SIG-M5 (cell line): ENCODE results near the gene CEACAM7.
"Not testable (repeated sequence)": the region's sequence is repeated elsewhere in the genome, so short reads cannot be mapped to it uniquely, and the experiment has no call there.

ENCODE experiments used
- DNase-seq: peaks from one replicate; lab custom pipeline; 2025; lab: John Stamatoyannopoulos, UW

CEACAM7 gene

DNA sequence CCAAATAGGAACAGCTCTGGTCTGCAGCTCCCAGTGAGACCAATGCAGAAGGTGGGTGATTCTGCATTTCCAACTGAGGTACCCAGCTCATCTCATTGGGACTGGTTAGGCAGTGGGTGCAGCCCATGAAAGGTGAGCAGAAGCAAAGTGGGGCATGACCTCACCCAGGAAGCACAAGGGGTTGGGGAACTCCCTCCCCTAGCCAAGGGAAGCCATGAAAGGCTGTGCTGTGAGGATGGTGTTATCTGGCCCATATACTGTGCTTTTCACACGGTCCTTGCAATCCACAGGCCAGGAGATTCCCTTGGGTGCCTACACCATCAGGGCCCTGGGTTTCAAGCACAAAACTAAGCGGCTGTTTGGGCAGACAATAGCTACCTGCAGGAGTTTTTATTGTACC is 31.3 kb downstream of the CEACAM7 start:
- DNase-seq = not testable (repeated sequence)

DNA sequence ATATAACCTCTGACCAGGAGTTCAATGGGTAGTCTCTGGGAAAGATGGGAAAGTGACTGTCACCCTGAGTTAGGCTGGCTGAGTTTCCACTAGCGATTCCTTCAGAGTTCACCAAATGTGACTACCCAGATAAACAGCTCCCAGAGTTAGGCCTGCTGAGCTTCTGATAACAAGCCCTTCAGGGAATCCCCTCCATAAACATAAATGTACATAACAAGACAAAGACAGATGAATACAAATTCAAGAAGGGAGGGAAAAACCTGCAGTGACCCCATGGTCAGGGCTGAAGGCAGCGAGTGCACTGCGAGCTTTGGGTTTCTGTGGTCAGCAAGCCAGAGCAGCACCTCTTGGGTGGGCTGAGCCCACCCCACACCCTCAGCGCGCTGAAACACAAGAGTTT is 35.8 kb downstream of the CEACAM7 start:
- no peak for DNase-seq

DNA sequence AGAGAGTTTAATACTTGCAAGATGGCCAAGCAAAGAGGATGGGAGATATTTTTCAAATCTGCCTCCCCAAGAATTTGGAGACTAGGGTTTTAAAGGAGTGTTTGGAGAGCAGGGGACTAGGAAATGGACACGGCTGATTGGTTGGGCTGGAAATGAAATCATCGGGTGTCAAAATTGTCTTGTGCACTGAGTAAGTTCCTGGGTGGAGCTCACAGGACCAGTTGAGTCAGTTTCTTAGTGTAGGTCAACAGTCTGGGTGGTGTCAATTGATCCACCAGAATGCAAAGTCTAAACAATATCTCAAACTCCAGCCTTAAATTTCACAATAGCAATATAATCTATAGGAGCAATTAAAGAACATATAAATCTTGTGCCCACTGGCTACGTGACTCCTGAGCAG is 38.2 kb downstream of the CEACAM7 start:
- no peak for DNase-seq

DNA sequence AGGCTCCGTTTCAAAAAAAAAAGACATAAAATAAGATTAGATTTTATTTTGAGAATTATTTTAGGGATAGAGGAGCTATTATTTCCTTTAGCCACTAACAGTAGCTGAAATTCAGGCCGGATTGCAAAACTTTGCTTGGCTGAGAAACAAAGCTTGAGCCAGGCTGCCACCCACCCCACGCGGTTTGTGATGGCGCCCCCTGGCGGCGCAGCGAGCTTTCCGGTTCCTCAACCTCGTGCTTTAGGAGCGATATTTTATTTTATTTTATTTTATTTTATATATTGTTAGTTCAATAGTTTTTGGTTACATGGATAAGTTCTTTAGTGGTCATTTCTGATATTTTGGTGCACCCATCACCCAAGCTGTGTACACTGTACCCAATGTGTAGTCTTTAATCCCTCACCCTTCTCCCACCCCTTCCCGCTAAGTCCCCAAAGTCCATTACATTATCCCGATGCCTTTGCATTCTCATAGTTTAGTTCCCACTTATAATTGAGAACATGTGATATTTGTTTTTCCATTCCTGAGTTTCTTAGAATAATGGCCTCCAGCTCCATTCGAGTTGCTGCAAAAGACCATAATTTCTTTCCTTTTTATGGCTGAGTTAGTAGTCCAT is 41.4 kb downstream of the CEACAM7 start:
- no peak for DNase-seq

DNA sequence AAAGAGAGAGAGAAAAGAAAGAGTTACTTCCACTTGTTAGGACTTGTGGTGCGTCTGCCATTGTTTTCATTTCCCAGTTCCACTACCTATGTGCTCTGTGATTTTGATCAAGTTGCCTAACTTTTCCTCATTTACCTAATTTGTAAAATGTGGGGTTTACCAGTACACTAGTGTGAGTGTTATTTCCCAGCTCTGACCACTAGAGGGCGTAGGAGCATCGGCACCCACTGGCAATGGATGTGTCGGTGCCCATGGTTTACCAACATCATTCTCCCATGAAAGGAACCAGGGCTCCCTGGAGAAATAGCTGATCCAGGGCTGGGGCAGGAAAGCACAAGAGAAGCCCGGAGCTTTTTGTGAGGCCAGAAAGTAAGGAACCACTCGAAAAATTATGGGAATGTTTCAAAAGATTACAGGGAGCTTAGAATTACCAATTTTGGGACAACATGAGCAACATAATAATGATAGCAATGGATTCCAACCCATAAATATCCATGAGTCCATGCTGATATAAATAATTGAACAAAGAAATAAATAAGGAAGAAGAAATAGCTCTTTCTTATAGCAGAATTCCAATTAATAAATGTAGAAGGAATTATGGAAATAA is 46.1 kb downstream of the CEACAM7 start:
- DNase-seq = no peak

DNA sequence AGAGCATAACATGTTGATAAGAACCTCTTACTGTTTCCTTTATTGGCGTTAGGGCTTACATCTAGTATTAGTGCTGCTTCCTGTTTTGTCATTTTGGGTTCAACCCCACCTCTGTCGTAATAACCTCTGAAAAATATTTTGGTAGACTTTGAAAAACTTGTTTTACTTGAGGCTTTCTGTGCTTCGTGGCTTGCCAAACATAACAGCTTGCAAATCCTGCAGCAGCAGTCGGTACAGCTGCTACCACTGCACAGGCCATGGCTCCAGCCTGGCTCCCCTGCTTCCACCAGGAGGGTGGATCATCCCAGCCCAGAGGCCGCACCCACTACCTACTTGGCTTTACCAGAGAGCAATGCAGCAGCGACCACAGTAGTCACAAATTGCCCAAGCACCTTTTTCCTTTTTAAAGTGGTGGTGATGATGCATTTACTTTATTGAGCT is 49.4 kb downstream of the CEACAM7 start:
- no peak for DNase-seq

DNA sequence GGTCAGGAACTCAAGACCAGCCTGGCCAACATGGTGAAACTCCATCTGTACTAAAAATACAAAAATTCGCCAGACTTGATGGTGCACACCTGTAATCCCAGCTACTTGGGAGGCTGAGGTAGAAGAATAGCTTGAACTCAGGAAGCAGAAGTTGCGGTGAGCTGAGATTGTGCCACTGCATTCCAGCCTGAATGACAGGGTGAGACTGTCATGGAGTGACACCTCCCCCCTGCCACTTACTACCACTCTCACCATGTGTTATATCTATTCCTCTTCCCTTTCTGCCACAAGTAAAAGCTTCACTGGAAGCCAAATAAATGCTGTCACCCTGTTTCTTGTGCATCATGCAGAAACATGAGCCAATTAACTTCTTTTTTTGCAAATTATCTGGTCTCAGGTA is 50.6 kb downstream of the CEACAM7 start:
- peak; percentile 55 for DNase-seq

DNA sequence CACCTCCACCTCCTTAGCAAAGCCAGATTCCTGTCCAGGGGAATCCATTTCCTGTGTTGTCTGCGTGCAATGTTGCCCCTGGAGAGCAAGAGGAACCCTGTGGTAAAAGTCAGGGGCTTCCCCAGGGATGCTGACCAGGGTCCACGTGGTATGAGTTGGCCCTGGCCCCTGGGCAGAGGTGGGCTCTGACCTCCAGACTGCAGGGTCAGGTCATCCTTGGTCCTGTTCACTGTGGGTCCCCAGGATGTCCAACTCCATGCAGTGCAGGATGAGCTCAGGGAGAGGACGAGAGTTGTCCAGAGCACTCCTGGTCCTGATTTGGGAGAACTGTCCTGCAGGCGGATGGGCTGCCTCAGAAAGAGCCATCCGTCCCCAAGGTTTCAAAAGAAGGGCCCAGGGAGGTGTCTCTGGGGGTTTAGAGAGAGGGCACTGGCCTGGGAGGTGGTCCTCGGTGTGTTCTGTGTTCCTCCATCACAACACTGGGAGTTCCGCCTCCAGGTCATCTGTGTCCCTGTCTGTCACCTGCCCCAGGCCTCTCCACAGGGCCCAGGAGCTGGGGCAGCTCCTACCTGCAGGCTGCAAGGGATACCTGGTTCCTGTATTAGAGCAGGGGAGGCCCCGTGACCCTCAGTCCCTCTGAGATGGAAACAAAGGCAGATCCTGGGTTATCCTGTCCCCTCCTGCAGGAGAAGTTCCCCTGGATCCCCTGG is 59.9 kb downstream of the CEACAM7 start:
- no peak for DNase-seq

DNA sequence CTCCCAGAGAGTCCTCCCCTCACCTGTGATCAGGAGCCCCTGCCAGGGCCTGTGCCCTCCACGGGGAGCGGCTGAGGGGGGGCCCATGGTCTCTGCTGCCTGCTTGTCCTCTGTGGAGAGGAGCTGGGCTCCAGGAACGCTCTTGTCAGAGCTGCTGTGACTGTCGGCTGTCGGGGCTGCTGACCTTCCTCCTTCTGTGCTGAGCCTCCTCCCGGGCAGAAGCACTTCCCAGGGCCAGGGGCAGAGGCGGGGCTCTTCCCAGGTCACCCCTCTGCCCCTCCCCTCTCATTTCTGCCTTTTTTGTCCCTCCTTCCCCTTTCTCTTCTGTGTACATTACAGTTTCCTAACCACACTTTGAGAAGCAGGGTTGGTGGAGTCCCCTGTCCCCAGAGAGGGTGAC is 61.2 kb downstream of the CEACAM7 start, which contains the start of gene CEACAM4:
Gene CEACAM4 (minus strand): TSS at position 198 of the 400 bp plus-strand sequence. CDS start 111 bp downstream, at position 87.
- DNase-seq = no peak

DNA sequence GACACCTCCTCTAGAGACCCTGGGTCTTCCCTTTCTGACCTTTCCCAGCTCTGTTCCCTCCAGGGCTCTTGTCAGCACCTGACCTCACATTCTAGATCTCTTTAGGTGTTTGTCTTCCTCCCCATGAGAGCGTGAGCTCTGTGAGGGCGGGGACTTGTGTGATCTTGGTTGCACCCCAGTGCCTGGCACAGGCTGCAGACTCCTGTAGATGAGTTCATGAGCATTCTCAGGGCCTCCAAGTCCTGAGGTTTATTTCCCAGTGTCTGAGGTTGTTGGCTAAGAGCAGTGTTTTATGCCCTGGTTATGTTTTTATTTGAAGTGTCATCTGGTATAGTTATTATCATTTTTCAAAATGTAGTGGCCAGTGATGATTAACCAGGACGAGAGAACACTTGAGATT is 61.8 kb downstream of the CEACAM7 start:
- DNase-seq = no peak

DNA sequence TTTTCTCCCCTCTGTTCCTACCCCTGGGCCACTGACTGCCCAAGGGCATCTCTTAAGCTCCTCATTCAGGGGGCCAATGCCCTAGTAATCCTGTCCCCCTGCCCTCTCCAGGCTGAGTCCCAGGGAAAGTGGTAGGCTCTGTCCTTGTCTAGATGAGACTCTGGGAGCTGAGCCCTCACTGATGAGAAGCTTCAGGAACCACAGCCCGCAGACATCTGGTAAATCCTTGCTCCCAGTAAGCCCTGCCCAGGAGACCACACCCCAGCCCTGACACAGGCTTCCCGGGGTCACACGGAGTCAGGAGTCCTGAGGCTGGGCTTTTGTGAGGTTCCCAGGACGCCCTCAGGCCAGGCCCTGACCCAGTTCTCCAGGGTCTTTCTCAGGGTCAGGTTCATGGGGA is 63.1 kb downstream of the CEACAM7 start:
- DNase-seq = no peak

DNA sequence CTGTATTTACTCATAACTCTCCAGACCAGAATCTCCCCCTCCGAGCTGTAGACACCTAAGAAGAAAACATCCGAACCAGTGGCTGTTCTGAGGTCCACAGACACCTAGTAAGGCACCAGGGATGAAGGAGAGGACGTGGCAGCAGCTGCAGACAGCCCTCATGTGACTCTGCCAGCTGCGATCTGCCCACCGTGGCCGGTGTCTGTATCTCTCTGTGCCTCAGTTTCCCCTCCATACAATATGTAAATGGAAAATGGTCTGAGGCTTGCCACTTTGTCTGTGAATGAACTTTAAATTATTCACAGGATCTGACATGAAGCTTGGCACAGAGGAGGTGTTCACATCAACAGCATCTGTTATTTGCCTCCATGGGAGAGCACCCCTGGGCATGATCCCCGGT is 63.6 kb downstream of the CEACAM7 start:
- DNase-seq = no peak

DNA sequence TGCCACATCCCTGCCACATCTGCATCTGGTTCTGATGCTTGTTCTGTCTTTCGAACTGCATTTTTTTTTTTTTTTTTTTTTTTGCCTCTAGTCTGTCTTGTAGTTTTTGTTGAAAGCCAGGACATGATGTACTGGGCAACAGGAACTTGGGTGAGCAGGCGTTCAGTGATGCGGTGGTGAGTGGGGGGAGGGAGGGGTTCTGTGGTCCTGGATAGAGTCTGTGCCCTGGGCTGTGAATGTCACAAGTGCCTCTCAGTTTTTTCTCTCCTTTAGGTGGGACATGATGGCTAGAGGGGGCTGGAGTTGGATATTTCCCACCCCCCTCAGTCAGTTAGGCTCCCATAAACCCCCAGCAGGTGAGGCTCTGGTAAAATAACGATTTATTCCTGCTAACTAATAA is 64.7 kb downstream of the CEACAM7 start:
- no peak for DNase-seq
